CD14-positive monocyte (primary cell): ENCODE data around the gene RBP7. TPM values are rescaled to one million over a fixed set of nuclear protein-coding genes. Genes with fewer than 3 reads are reported as not detected.

Experiments
- DNase-seq, 3 donors: peaks; one replicate each; pipeline ENCODE4 v3.0.0-alpha.2; 2011 to 2022
- H2AFZ ChIP-seq: 2 replicates; pipeline ENCODE4 v1.6.0; 2012; ENCODE audit warnings: mild to moderate bottlenecking, low read depth, low read length, inconsistent platforms; ENCODE audit not compliant: insufficient read depth, poor library complexity, severe bottlenecking
- H3K27ac ChIP-seq, 2 donors: 1 replicate in 1 of 2; 2 replicates in 1 of 2; pipeline ENCODE4 v1.5.1; 2012 to 2013; ENCODE audit warnings: low read length in 2 of 2, control low read depth in 1 of 2, inconsistent platforms in 1 of 2, low read depth in 1 of 2, mild to moderate bottlenecking in 1 of 2
- H3K27me3 ChIP-seq, 2 donors: one replicate each; pipeline versions ENCODE4 v1.6.0 to v1.6.1; 2011 to 2013; ENCODE audit warnings: low read length in 2 of 2; ENCODE audit not compliant: control insufficient read depth in 2 of 2, insufficient read depth in 2 of 2
- H3K36me3 ChIP-seq, 2 donors: replicated peaks in 1 of 2; 1 replicate in 1 of 2; 2 replicates in 1 of 2; pipeline versions ENCODE4 v1.5.1 to v1.6.1; 2012 to 2013; ENCODE audit warnings: low read length in 2 of 2, control low read depth in 1 of 2, inconsistent platforms in 1 of 2, mild to moderate bottlenecking in 1 of 2; ENCODE audit not compliant: insufficient read depth in 2 of 2, control insufficient read depth in 1 of 2
- H3K4me1 ChIP-seq, 2 donors: 1 replicate in 1 of 2; 2 replicates in 1 of 2; pipeline versions ENCODE4 v1.5.1 to v1.6.1; 2012 to 2013; ENCODE audit warnings: low read length in 2 of 2, control low read depth in 1 of 2, inconsistent platforms in 1 of 2, mild to moderate bottlenecking in 1 of 2, moderate library complexity in 1 of 2; ENCODE audit not compliant: insufficient read depth in 2 of 2, control insufficient read depth in 1 of 2
- H3K4me2 ChIP-seq: replicated peaks from 2 replicates; pipeline ENCODE3; 2012; ENCODE audit warnings: low read length, moderate library complexity, mild to moderate bottlenecking; ENCODE audit not compliant: poor library complexity, severe bottlenecking; ENCODE audit errors: extremely low read depth
- H3K4me3 ChIP-seq, 3 experiments: fragments of 200-600 bp in 1 of 3; sonication (generic) in 1 of 3; replicated peaks in 1 of 3; 1 replicate in 2 of 3; 2 replicates in 1 of 3; pipeline ENCODE4 v1.5.1; 2011 to 2013; ENCODE audit warnings: low read length in 3 of 3, mild to moderate bottlenecking in 3 of 3, control low read depth in 2 of 3, low read depth in 2 of 3, inconsistent platforms in 1 of 3, moderate library complexity in 1 of 3
- H3K79me2 ChIP-seq: 2 replicates; pipeline ENCODE4 v1.6.0; 2012; ENCODE audit warnings: mild to moderate bottlenecking, control low read depth, inconsistent platforms, low read length, moderate library complexity; ENCODE audit not compliant: insufficient read depth
- H3K9ac ChIP-seq: 2 replicates; pipeline ENCODE4 v1.6.0; 2017; ENCODE audit warnings: low read length, mild to moderate bottlenecking; ENCODE audit not compliant: insufficient read depth, poor library complexity, severe bottlenecking
- H3K9me3 ChIP-seq, 2 donors: replicated peaks in 1 of 2; 1 replicate in 1 of 2; 2 replicates in 1 of 2; pipeline versions ENCODE4 v1.5.1 to v1.6.1; 2012 to 2013; ENCODE audit warnings: low read length in 2 of 2, control low read depth in 1 of 2; ENCODE audit not compliant: control insufficient read depth in 1 of 2, insufficient read depth in 1 of 2
- H4K20me1 ChIP-seq: 2 replicates; pipeline ENCODE4 v1.6.0; 2012; ENCODE audit warnings: mild to moderate bottlenecking, low read length, control low read depth, moderate library complexity; ENCODE audit not compliant: insufficient read depth
- H3K27ac Mint-ChIP-seq, 7 donors: one replicate each; pipeline ENCODE4 v1.8.0; 2020; ENCODE audit warnings: mild to moderate bottlenecking in 7 of 7, mixed read lengths in 7 of 7, moderate library complexity in 6 of 7, inconsistent platforms in 2 of 7
- H3K27me3 Mint-ChIP-seq, 3 donors: one replicate each; pipeline ENCODE4 v1.8.0; 2021 to 2022; ENCODE audit warnings: low read depth in 3 of 3, mild to moderate bottlenecking in 3 of 3, mixed read lengths in 3 of 3, moderate library complexity in 3 of 3, inconsistent platforms in 1 of 3
- H3K36me3 Mint-ChIP-seq, 2 donors: one replicate each; pipeline ENCODE4 v1.8.0; 2020; ENCODE audit warnings: mixed read lengths in 2 of 2, inconsistent platforms in 1 of 2, mild to moderate bottlenecking in 1 of 2
- H3K4me1 Mint-ChIP-seq: one replicate; pipeline ENCODE4 v1.8.0; 2020; ENCODE audit warnings: mild to moderate bottlenecking, mixed read lengths
- H3K4me3 Mint-ChIP-seq, 2 donors: one replicate each; pipeline ENCODE4 v1.8.0; 2020; ENCODE audit warnings: mild to moderate bottlenecking in 2 of 2, mixed read lengths in 2 of 2, moderate library complexity in 1 of 2
- H3K9me3 Mint-ChIP-seq, 7 donors: one replicate each; pipeline ENCODE4 v1.8.0; 2020 to 2022; ENCODE audit warnings: mixed read lengths in 7 of 7, mild to moderate bottlenecking in 6 of 7, moderate library complexity in 6 of 7, inconsistent platforms in 2 of 7
- CTCF ChIP-seq: fragments of 200-600 bp; IDR thresholded peaks from one replicate; pipeline ENCODE4 v1.8.0; 2022; ENCODE audit warnings: antibody characterized with exemption, mild to moderate bottlenecking
- WGBS: methylation state at CpG from one replicate; pipeline ENCODE4 v1.1.5; 2013; ENCODE audit warnings: missing lambda C conversion rate; ENCODE audit not compliant: insufficient coverage; 5-methylcytosine and 5-hydroxymethylcytosine counted together
- intact Hi-C, 2 donors: fragments of 100-400 bp; cut with micrococcal nuclease; formaldehyde crosslinking; loops; one replicate each; pipeline versions ENCODE4 v1.15.0 to v1.15.1; 2023
- polyA plus RNA-seq, 3 donors: library from polyadenylated mRNA; depleted of rRNA in 1 of 3; unstranded in 2 of 3; stranded (reverse) in 1 of 3; fragments of 300-500 nt in 2 of 3; fragments of >200 nt in 1 of 3; fragmentation: Illumina TruSeq in 2 of 3; gene quantifications; 1 replicate in 2 of 3; 2 replicates in 1 of 3; pipeline ENCODE4 v1.2.3, GENCODE V29; 2012 to 2021

RBP7 gene
- polyA plus RNA-seq, 3 donors: 116 to 340 (median 306) TPM

- Histone ChIP-seq H3K9ac (peak overlapping the region; percentile 94), H4K20me1 (peaks cover 27% of the 10 kb centered on the region), H3K4me3 (peak overlapping the region; percentile 70 to 100 (median 94)), H3K79me2 (peaks cover 55% of the 10 kb centered on the region), H3K27me3 (no peaks in the 10 kb centered on the region), H3K36me3 (peaks cover 16 to 21% of the 10 kb centered on the region in 2 donors), H3K4me2 (peak overlapping the region; percentile 76), H3K9me3 (no peaks in the 10 kb centered on the region), H3K27ac (peak overlapping the region; percentile 87 to 96), H3K4me1 (peaks cover 28 to 42% of the 10 kb centered on the region in 2 donors), H2AFZ (peak overlapping the region; percentile 94)
- intact Hi-C loops: loop anchor here (2.0 to 10.0 kb wide), 5 partner anchors 91 to 159 kb away; partner anchors contain the start of genes LZIC (in 2 of the 2), NMNAT1 (in 2 of the 2) and CTNNBIP1 (in 1 of the 2)
- H3K36me3 Mint-ChIP-seq: peaks cover 9 to 26% of the 10 kb centered on the region in 2 donors
- H3K4me1 Mint-ChIP-seq: peaks cover 39% of the 10 kb centered on the region
- 0% methylated on average over 8 of the region's 19 CpGs for WGBS
- no peaks in the 10 kb centered on the region for H3K27me3 Mint-ChIP-seq
- peak in 2 of 3 donors; percentile 21 to 33 for DNase-seq
- no peaks in the 10 kb centered on the region for H3K9me3 Mint-ChIP-seq
- TF ChIP-seq CTCF: no peak
- peak overlapping the region; percentile 95 to 96 for H3K4me3 Mint-ChIP-seq
- peak overlapping the region; percentile 91 to 96 (median 96) for H3K27ac Mint-ChIP-seq
Observed at GRCh38 chr1:10033359-10033845, 36.4 kb downstream of the RBP7 start.

- Mint-ChIP-seq H3K27ac (peak overlapping the region in 1 of 7 donors; percentile 66), H3K9me3 (peaks cover 0 to 2% (median 0%) of the 10 kb centered on the region in 7 donors), H3K4me3 (no peak overlapping the region), H3K4me1 (peaks cover 12% of the 10 kb centered on the region), H3K27me3 (no peaks in the 10 kb centered on the region), H3K36me3 (peaks cover 39 to 73% of the 10 kb centered on the region in 2 donors)
- DNase-seq: no peak
- Histone ChIP-seq H3K79me2 (peaks cover 95% of the 10 kb centered on the region), H3K4me3 (no peak overlapping the region), H3K27ac (no peak overlapping the region), H3K27me3 (no peaks in the 10 kb centered on the region), H3K9me3 (no peaks in the 10 kb centered on the region), H3K4me2 (no peak overlapping the region), H4K20me1 (peaks cover 97% of the 10 kb centered on the region), H3K36me3 (peaks cover 16 to 82% of the 10 kb centered on the region in 2 donors), H3K4me1 (no peaks in the 10 kb centered on the region), H2AFZ (no peak overlapping the region), H3K9ac (no peak overlapping the region)
- no peak for TF ChIP-seq CTCF
- WGBS: 100% methylated on average over 4 of the region's 4 CpGs
- intact Hi-C loops: no loop called here
Observed at GRCh38 chr1:10042746-10043145, 45.7 kb downstream of the RBP7 start.
